GM23338 (cell line): Measurements from ENCODE around the gene IFNG.

Experiments used
- CREB1 ChIP-seq: fragments of 250-450 bp; sonication (Bioruptor Pico); IDR thresholded peaks from 2 replicates; pipeline ENCODE4 v1.5.0; 2020; ENCODE audit warnings: low read depth, mild to moderate bottlenecking, moderate library complexity
- CTCF ChIP-seq, 2 experiments: fragments of 200-600 bp in 1 of 2; sonication (generic) in 1 of 2; conservative IDR thresholded peaks; 2 replicates each; pipeline versions ENCODE4 v1.5.1 to v1.6.1; 2016 to 2017; ENCODE audit warnings: antibody characterized with exemption in 2 of 2, low read depth in 2 of 2, mild to moderate bottlenecking in 2 of 2, moderate library complexity in 1 of 2
- EZH2 ChIP-seq: fragments of 200-600 bp; sonication (generic); IDR thresholded peaks from one replicate; pipeline ENCODE4 v1.8.0; 2017; ENCODE audit warnings: antibody characterized with exemption, mild to moderate bottlenecking, low read depth; ENCODE audit not compliant: unreplicated experiment
- EZH2phosphoT487 ChIP-seq: fragments of 200-600 bp; sonication (generic); IDR thresholded peaks from one replicate; pipeline ENCODE4 v1.8.1; 2018; ENCODE audit warnings: antibody characterized with exemption; ENCODE audit not compliant: unreplicated experiment

- TF ChIP-seq EZH2phosphoT487 (no peak), CTCF (conservative IDR thresholded peaks at IDR 0.05; ENCODE audit: low read depth in 2 of 2) (no peak), CREB1 (CRISPR knock-in tag) (no peak), EZH2 (no peak)
Observed at GRCh38 chr12:68148261-68148951, 11.1 kb downstream of the IFNG start.
